Ammon's horn (tissue), 1 donor: Measurements from ENCODE around the gene MEIS1.
"Not testable (repeated sequence)": the region's sequence is repeated elsewhere in the genome, so short reads cannot be mapped to it uniquely, and the experiment has no call there.

Experiments used
- DNase-seq: peaks from one replicate; pipeline ENCODE4 v3.0.0-alpha.2; 2016; ENCODE audit warnings: low spot score

Gene MEIS1

GRCh38 chr2:66434679-66435548 lies at the start of gene MEIS1:
TSS of gene MEIS1 (plus strand) at chr2:66435125. CDS start at chr2:66435857, 732 bp downstream.
- peak; percentile 95 for DNase-seq

DNA sequence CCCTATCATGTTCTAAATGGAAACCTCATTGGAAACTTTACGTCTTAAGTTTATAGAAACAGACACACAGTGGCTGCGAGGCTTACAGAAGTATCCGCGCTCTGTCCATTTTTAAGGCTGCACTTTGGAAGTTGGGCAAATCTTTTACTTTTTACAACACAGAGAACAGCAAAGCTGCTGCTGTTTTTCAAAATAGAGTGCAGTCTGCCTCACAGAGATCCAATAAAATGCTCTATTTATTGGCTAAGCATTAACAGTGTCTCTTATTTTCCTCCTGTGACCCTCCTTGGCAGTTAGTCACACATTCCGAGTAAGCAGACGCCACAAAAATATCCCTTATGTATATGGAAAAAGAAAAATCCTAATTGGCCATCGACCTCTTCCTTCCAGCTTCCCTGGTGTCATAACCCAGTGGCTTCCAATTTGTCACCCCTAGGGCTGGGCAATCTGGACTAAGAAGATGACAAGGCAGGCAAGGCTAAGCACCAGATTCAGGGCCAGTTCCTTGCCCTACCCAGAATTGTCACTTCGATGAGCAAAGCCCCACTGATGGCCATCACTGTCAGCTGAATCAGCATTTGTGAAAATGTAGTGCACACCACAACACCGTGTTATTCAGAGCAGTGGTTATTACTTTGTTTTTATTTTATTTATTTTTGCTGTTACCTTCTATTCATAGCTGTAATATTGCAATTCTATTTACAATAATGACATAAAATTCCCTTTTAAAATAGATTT lies 47.7 kb upstream of the MEIS1 start:
- no peak for DNase-seq

- DNase-seq: no peak
Measured at GRCh38 chr2:66389651-66390131, 45.2 kb upstream of the MEIS1 start.

- DNase-seq: no peak
Measured at GRCh38 chr2:66390152-66390551, 44.8 kb upstream of the MEIS1 start.

GRCh38 chr2:66390811-66391210 lies 44.1 kb upstream of the MEIS1 start:
- no peak for DNase-seq

- not testable (repeated sequence) for DNase-seq
Measured at GRCh38 chr2:66391240-66391639, 43.7 kb upstream of the MEIS1 start.

DNA sequence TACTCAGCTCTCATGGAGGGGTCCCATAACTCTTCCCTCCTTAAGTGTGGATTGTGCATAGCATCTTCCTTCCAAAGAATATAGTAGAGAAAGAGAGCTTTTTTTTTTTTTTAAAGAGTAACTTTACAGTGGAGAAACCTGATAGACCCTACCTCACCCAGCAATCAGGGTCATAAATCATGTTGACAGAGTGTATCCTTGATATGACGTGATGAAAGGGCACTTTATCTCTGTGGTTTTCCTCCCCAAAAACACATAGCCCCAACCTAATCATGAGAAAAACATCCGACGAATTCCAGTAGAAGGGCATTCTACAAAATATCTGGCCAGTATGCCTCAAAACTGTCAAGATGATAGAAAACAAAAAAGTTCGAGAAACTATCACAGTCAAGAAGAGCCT lies 29.5 kb upstream of the MEIS1 start:
- DNase-seq: no peak

- DNase-seq: no peak
Measured at GRCh38 chr2:66408905-66409304, 26.0 kb upstream of the MEIS1 start.

- no peak for DNase-seq
Measured at GRCh38 chr2:66412874-66413273, 22.1 kb upstream of the MEIS1 start.

- DNase-seq: no peak
Measured at GRCh38 chr2:66414896-66415295, 20.0 kb upstream of the MEIS1 start.

- DNase-seq: no peak
Measured at GRCh38 chr2:66418381-66418780, 16.5 kb upstream of the MEIS1 start.

- DNase-seq: no peak
Measured at GRCh38 chr2:66421612-66422011, 13.3 kb upstream of the MEIS1 start.

DNA sequence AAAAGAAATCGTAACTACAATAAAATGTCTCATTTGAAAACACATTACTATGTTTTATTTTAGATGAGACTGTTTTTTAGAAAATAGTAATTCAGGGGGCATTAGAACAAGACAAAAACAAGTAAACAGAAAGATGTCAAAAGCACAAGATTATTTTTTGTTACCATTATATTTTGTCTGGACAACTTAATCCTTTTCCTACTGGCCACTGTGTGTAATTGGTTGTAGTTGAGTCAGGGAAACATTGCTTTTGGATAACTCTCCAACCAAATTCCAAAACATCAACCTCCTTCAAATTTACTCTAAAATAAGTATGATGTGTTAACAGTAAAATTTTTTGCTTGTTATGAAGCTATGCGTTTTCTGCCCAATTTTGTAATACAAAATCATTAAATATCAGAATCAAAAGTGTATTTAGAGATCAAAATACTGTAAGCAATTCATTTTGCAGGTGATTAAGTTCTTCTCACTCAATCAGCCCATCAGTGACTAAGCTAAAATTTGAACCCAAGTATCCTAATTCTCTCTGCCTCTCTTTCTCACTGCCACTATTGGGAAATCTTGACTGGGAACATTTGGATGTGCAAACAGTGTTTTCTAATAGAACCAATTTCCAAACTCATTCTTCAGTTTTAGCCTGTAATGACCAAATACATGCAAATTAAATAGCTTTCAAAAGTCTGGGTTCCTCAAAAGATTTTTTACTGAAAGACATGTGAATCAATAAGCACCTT lies 11.4 kb upstream of the MEIS1 start:
- DNase-seq: no peak

DNA sequence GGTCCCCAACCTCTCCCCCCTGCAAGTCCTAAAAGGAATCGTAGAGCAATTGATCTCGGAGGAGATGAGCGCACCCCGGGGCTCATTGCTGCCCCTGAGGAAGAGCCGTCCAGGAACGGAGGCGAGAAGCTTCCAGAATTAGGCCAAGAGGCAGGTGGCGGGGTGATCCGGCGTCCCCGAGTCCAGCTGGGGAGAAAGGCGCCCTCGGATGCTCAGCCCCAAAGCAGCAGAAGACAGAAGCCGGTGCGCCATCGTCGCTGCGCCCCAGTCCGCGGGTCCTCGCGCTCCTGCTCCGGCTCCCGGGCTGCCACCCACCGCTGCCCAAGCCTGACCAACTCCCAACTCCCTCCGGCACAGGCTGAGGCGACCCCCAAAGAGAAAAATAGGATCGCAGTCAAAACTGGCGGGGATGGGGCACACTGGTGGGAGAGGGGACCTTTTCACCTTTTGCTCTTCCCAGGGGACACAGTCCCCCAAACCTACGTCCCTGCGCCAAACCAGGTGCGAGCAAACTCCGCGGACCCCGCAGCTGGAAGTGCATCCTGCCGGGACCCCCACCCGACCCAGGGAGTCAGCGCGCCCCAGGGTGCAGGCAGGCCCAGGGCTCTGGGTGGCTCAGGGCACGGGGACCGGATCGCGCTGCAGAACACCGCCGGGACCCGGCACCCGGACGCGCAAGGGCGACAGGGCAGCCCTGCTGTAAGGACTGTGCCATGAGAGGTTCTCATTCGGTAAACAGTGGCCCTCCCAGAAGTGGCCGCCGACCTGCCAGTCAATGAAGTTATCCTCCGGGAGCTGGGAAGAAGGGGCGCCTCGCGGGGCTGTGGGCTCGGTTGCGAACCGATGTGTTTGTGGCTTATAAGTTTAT lies 8.4 kb upstream of the MEIS1 start:
- DNase-seq: no peak

DNA sequence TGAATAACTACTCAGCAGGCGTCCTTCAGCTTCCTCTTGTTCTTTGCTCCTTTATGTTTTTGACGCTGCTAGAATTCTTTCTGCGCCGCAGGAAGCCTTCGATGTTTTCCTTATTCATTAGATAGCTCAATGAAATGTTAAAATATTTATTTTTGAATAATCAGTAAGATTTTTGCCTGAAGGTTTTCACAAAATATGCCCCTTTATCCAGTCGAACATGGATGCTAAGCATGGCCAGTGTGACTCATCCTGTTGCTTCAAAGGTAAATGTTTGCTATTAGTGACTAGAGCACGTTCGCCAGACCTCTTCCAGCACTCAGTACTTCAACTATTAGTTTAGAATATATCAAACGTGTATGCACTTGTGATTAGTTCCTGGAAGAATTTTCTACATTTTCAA lies 7.6 kb upstream of the MEIS1 start:
- no peak for DNase-seq

- DNase-seq: peak; percentile 68
Measured at GRCh38 chr2:66428986-66429612, 5.8 kb upstream of the MEIS1 start.

DNA sequence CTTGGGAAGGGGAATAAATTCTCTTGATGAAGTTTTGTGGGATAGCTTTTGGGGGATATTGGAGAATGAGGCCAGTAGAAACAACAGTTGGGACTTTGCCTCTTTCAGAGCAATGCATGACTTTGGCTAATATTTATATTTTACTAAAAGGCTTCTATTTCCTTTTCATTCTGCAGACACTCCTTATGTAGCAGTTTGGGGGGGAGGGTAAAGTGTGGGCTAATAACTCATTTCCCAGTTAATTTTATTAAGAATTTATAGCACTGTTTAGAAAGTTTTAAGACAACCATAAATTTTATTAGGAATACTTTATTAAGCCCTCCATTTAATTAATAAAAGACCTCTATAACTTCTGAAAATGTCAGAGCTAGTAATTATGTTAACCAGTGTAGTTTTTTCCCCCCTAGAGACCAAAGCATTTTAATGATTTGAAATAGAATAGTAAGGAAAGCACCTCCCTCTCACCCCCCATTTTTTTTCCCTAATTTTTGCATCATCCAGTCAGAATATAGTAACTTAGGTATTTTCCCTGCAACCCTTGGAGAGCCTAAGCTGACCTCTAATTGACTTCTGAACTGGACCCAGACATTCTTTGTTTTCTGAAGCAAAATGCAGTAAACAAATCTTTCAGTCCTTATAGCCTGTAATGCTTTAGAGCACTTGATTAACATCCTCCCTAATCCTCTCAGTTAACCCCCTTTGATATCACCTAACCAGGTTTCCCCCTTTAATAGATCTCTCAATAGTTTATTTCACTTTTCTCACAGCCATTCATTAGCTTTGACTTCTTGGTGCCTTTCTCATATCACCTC lies 5.0 kb upstream of the MEIS1 start:
- no peak for DNase-seq

DNA sequence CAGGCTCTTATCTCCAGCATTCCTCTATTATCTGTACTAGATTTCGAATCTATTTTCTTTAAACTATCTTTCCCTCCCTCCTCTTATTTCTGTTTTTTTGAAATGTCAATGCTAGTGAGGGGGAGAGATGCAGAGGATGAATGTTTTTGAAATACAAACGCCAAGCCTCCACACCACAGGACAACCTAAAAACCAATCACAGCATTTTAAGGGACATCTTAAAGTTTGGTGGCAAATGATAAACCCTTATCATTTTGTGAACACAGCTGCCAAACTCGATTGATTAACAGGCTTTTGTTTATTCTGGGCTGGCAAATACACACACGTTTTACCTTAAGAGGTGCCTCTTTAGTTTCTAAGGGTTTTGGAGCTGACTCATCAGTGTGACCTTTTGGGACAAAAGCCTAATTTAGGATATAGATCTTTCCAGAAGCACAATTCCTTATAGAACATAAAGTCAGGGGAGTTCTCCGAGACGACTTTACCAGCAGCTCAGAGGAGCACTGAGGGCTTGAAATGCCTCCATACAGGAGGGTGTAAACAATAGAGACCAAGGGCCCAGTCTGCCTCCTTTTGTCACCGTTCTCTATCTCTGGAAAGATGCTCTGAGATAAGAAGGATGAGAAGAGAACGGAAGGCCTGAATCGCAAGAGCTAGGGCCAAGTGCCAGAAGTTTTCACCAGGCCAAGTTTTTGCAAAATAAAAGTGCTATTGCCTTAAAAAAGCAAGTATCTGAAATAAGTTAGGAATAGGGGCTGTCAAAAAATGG lies 4.2 kb upstream of the MEIS1 start:
- no peak for DNase-seq

DNA sequence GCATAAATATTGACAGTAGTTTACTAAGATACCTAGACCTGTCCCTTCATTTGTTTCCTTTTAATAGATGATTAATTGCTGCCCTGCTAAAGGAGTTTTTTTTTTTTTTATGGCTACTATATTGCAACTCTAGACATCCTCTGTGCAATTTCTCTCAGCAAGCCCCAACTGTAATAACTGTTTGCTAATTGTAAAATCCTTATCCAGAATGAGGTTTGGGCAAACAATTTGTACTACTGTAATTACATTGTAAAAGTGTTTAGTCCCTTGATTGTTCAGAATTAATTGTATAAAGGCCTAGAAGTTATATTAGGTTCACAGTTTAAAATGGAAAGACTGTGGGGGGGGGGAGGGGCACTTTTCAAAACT lies 3.7 kb upstream of the MEIS1 start:
- DNase-seq: no peak
